Kidney (tissue), 14 donors: ENCODE measurements around the gene FUT3. TPM values are rescaled to one million over a fixed set of nuclear protein-coding genes. Genes with fewer than 3 reads are reported as not detected.

Experiments used
- DNase-seq, 5 donors: peaks; one replicate each; pipeline ENCODE4 v3.0.0-alpha.2; 2013 to 2020
- FAIRE-seq: peaks from 2 replicates; lab custom pipeline; 2012; peaks lifted over from hg19 to GRCh38; lab: Jason Lieb, UNC
- H3K27ac ChIP-seq, 2 donors: one replicate each; pipeline ENCODE4 v1.7.0; 2013; ENCODE audit warnings: low read depth in 2 of 2, low read length in 2 of 2, inconsistent platforms in 1 of 2
- H3K27me3 ChIP-seq: one replicate; pipeline ENCODE4 v1.7.1; 2013; ENCODE audit warnings: low read length, inconsistent platforms; ENCODE audit not compliant: control insufficient read depth, insufficient read depth
- H3K36me3 ChIP-seq, 3 donors: one replicate each; pipeline versions ENCODE4 v1.7.0 to v1.7.1; 2013; ENCODE audit warnings: low read length in 3 of 3, control low read depth in 1 of 3, inconsistent platforms in 1 of 3; ENCODE audit not compliant: insufficient read depth in 3 of 3, control insufficient read depth in 2 of 3
- H3K4me1 ChIP-seq, 3 donors: one replicate each; pipeline versions ENCODE4 v1.7.0 to v1.7.1; 2013; ENCODE audit warnings: low read length in 3 of 3, inconsistent platforms in 1 of 3, low read depth in 1 of 3; ENCODE audit not compliant: control insufficient read depth in 2 of 3, insufficient read depth in 2 of 3
- H3K4me3 ChIP-seq, 3 donors: one replicate each; pipeline versions ENCODE4 v1.7.0 to v1.8.1; 2013; ENCODE audit warnings: low read length in 3 of 3, control low read depth in 1 of 3, inconsistent platforms in 1 of 3
- H3K9ac ChIP-seq, 3 donors: one replicate each; pipeline versions ENCODE4 v1.7.0 to v1.7.1; 2013; ENCODE audit warnings: low read length in 3 of 3, control low read depth in 1 of 3, inconsistent platforms in 1 of 3
- H3K9me3 ChIP-seq, 3 donors: one replicate each; pipeline versions ENCODE4 v1.7.0 to v1.7.1; 2013; ENCODE audit warnings: low read length in 3 of 3, control low read depth in 1 of 3, inconsistent platforms in 1 of 3; ENCODE audit not compliant: control insufficient read depth in 2 of 3, insufficient read depth in 1 of 3
- intact Hi-C: fragments of 100-400 bp; cut with DNase I; formaldehyde crosslinking; loops from one replicate; pipeline ENCODE4 v1.11.1; 2022
- polyA plus RNA-seq: library from polyadenylated mRNA; stranded (reverse); fragments of 350-450 nt; fragmentation: Illumina TruSeq; extraction: RNeasy Lipid Tissue Mini Kit (QIAGEN cat#74804); gene quantifications from one replicate; pipeline ENCODE4 v1.2.3, GENCODE V29; 2014; ENCODE audit warnings: low read depth, low replicate concordance; ENCODE audit not compliant: insufficient read depth
- total RNA-seq: library from RNA; stranded (reverse); fragmentation: NEBNext Ultra II Directional; extraction: Animal tissue kit (Norgen Biotek cat#: 25700); gene quantifications from one replicate; pipeline ENCODE4 v1.2.1, GENCODE V29; 2021
- TF ChIP-seq, protein P1 (sequence below): IDR thresholded peaks from 3 replicates; pipeline ENCODE4 v1.5.1; 2012; ENCODE audit warnings: mild to moderate bottlenecking, moderate library complexity, borderline replicate concordance; ENCODE audit not compliant: insufficient read depth; ENCODE audit errors: extremely low read depth
- donor health status: control.
- donor health status: control.
- donor health status: control.
- donor health status: control.
- donor health status: control.
- donor health status: DM: yes; HTN: yes; CAD: no.
- donor health status: Normal renal cell carcinoma (clear cell type).

FUT3 gene
- total and polyA plus RNA-seq, 2 donors from 2014 or later = 3.0 to 6.5 TPM

DNA sequence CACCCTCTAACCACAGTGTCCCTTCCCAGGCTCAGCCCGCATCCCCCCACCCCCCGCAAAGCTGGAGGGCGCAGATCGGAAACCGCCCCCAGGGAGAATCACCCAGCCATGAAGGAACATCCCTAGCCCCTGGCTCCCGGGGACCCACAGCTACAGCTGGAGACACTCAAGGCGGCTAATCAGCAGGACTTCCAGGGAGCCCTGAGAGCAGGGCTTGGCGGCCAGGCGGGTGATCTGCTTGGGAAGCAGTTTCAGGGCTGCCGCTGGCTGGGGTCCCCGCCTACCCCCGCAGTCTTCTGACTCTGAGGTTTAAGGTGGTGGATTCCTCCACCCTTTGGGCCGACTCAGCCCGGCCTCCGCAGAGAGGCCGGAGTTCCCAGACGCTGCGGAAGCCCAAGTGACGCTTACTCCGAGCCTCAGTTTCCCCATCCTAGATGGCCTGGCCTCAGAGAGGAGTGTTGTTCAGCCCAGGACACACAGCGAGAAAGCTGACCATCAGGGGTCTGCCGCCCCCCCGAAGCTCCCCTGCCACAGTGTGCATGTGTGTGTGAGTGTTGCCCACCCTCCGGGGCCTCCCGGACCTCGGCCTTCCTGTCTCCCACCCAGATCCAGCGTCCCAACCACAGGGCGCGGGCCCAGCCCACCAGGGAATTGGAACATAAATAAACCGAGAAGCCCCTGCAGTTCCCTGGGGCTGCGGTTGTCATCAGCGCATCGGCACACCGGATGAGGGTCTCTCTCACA lies 21.5 kb downstream of the FUT3 start:
- Histone ChIP-seq H3K4me3 (peak overlapping the region in 2 of 3 donors; percentile 9 to 73), H3K27me3 (no peaks in the 10 kb centered on the region), H3K27ac (no peak overlapping the region), H3K9me3 (no peaks in the 10 kb centered on the region), H3K9ac (peak overlapping the region in 1 of 3 donors; percentile 46), H3K36me3 (peaks cover 0 to 3% (median 0%) of the 10 kb centered on the region in 3 donors), H3K4me1 (peaks cover 0 to 18% (median 3%) of the 10 kb centered on the region in 3 donors)
- DNase-seq (peak in 1 of 5 donors; percentile 74), FAIRE-seq (no peak)
- intact Hi-C loops = no loop called here
- TF ChIP-seq, protein P1, sequence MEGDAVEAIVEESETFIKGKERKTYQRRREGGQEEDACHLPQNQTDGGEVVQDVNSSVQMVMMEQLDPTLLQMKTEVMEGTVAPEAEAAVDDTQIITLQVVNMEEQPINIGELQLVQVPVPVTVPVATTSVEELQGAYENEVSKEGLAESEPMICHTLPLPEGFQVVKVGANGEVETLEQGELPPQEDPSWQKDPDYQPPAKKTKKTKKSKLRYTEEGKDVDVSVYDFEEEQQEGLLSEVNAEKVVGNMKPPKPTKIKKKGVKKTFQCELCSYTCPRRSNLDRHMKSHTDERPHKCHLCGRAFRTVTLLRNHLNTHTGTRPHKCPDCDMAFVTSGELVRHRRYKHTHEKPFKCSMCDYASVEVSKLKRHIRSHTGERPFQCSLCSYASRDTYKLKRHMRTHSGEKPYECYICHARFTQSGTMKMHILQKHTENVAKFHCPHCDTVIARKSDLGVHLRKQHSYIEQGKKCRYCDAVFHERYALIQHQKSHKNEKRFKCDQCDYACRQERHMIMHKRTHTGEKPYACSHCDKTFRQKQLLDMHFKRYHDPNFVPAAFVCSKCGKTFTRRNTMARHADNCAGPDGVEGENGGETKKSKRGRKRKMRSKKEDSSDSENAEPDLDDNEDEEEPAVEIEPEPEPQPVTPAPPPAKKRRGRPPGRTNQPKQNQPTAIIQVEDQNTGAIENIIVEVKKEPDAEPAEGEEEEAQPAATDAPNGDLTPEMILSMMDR = no peak

DNA sequence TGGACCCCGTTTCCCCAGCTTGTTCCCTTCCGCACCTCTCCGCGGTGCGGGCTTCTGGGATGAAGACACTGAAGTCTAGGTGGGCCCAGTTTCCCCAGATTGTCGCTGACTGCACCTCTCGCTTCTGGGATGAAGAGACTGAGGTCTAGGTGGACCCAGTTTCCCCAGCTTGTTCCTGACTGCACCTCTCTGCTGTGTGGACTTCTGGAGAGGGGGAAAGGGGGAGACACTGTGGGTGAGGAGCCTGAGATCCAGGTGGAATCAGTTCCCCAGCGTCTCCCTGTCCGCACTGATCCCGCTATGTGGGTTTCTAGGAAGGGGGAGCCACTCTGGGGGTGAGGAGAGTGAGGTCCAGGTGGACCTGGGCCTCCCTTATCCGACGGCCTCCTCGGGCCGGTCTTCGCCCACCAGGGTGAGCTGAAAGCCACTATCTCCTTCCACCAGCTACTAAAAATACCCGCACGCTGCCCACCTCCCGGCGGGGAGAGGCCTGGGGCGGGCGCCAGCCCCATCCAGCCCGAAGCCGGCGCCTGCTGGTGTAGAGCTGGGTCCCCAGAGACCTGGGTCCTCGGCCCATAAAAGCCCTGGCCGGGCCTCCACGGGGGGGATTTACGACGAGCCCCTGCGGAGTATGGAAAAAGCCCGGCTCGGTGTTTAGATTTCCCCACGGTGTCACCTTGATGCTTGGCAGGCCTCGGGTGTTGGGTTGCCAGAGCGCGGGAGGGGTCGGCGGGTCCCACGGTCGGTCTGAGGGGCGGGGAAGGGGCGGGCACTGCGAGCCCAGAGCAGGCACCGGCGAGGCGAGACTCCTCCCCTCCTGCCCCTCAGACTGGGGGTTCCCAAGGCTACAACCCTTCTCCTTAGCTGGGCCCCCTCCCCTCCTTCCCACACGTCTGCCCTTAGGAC lies 22.3 kb downstream of the FUT3 start:
- Histone ChIP-seq H3K27me3 (no peaks in the 10 kb centered on the region), H3K9me3 (no peaks in the 10 kb centered on the region), H3K4me1 (peaks cover 0 to 18% (median 3%) of the 10 kb centered on the region in 3 donors), H3K4me3 (peak overlapping the region; percentile 39 to 89 (median 73)), H3K27ac (peak overlapping the region; percentile 77 to 78), H3K36me3 (peaks cover 0 to 3% (median 0%) of the 10 kb centered on the region in 3 donors), H3K9ac (peak overlapping the region; percentile 15 to 82 (median 81))
- FAIRE-seq (no peak), DNase-seq (peak in 4 of 5 donors; percentile 94 to 96 (median 95))
- TF ChIP-seq, protein P1 = no peak
- intact Hi-C loops = no loop called here

DNA sequence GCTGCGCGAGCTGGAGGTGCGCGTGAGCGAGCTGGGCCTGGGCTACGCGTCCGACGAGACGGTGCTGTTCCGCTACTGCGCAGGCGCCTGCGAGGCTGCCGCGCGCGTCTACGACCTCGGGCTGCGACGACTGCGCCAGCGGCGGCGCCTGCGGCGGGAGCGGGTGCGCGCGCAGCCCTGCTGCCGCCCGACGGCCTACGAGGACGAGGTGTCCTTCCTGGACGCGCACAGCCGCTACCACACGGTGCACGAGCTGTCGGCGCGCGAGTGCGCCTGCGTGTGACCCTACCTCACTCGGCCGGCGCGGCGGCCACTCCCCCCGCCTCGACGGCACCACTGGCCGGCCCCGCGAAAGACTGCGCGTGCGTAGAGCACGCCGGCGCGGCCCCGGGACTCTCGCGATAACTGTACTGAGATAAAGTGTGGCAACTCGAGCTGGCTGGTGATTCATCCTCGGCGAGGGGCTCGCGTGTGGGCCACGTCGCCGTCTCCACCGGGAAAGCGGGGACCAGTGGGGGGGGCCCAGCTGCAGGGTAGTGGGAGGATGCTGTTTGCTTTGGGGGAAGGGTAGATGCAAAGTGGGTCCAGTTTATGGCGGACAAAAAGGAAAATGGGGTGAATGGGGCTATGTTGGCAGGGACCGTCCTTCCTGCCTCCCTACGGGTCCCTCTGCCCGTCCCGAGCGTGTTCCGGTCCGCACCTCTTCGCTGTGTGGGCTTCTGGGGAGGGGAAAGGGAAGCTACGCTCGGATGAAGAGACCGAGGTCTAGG lies 23.2 kb downstream of the FUT3 start:
- Histone ChIP-seq H3K27ac (peak overlapping the region; percentile 77 to 78), H3K9me3 (no peaks in the 10 kb centered on the region), H3K4me3 (peak overlapping the region; percentile 39 to 89 (median 73)), H3K9ac (peak overlapping the region; percentile 15 to 82 (median 81)), H3K27me3 (no peaks in the 10 kb centered on the region), H3K4me1 (peaks cover 0 to 18% (median 3%) of the 10 kb centered on the region in 3 donors), H3K36me3 (peaks cover 0 to 3% (median 0%) of the 10 kb centered on the region in 3 donors)
- peak; percentile 97 to 98 (median 97) for DNase-seq
- intact Hi-C loops = no loop called here
- FAIRE-seq = no peak
- TF ChIP-seq, protein P1 = no peak
